NCI-H460 (cell line): Measurements from ENCODE around the gene MAF. TPM values are rescaled to one million over a fixed set of nuclear protein-coding genes. Genes with fewer than 3 reads are reported as not detected.
A peak's percentile ranks its signal among the peaks of the same experiment; 100 is the strongest.

Experiments
- DNase-seq: peaks from one replicate; pipeline ENCODE4 v3.0.0-alpha.2; 2016; ENCODE audit warnings: low read depth; ENCODE audit errors: extremely low read depth
- polyA plus RNA-seq: library from polyadenylated mRNA; depleted of rRNA; stranded (reverse); fragments of >200 nt; gene quantifications from 2 replicates; pipeline ENCODE4 v1.2.3, GENCODE V29; 2014; cell fraction: nucleus; rRNA removed
- total RNA-seq: library from RNA; depleted of rRNA; stranded (reverse); fragments of >200 nt; shearing (Covaris generic); gene quantifications from 2 replicates; pipeline ENCODE4 v1.2.3, GENCODE V29; 2014; rRNA removed

MAF gene
- 0.22 and 0.26 TPM in 2 replicates for total RNA-seq
- not detected in 2 replicates for polyA plus RNA-seq

GRCh38 chr16:79600638-79601091 lies at the start of gene MAF:
MAF (minus strand) TSS chr16:79600737; CDS start chr16:79599902, 835 bp downstream.
- peak; percentile 53 for DNase-seq

- DNase-seq = no peak
These were observed 48.3 kb upstream of the MAF start for GRCh38 chr16:79648826-79649225.

- DNase-seq = no peak
These were observed 47.0 kb upstream of the MAF start for GRCh38 chr16:79647586-79647985.

GRCh38 chr16:79645701-79646100 lies 45.2 kb upstream of the MAF start:
- no peak for DNase-seq

GRCh38 chr16:79644971-79645667 lies 44.6 kb upstream of the MAF start:
- no peak for DNase-seq

- DNase-seq = no peak
These were observed 42.1 kb upstream of the MAF start for GRCh38 chr16:79642652-79643051.

GRCh38 chr16:79640513-79641360 lies 40.2 kb upstream of the MAF start:
- no peak for DNase-seq

GRCh38 chr16:79639576-79640311 lies 39.2 kb upstream of the MAF start:
- DNase-seq = no peak

GRCh38 chr16:79638386-79638785 lies 37.8 kb upstream of the MAF start:
- DNase-seq = no peak

- DNase-seq = no peak
These were observed 35.0 kb upstream of the MAF start for GRCh38 chr16:79635488-79635887.

GRCh38 chr16:79634298-79634697 lies 33.8 kb upstream of the MAF start:
- DNase-seq = no peak

- DNase-seq = no peak
These were observed 31.8 kb upstream of the MAF start for GRCh38 chr16:79632289-79632688.

GRCh38 chr16:79628988-79629387 lies 28.5 kb upstream of the MAF start:
- no peak for DNase-seq

- DNase-seq = no peak
These were observed 28.0 kb upstream of the MAF start for GRCh38 chr16:79628501-79628975.

- DNase-seq = no peak
These were observed 26.6 kb upstream of the MAF start for GRCh38 chr16:79627092-79627491.

GRCh38 chr16:79625738-79626137 lies 25.2 kb upstream of the MAF start:
- no peak for DNase-seq

- DNase-seq = no peak
These were observed 23.3 kb upstream of the MAF start for GRCh38 chr16:79623824-79624223.

GRCh38 chr16:79623062-79623461 lies 22.5 kb upstream of the MAF start:
- no peak for DNase-seq

GRCh38 chr16:79621027-79621426 lies 20.5 kb upstream of the MAF start:
- no peak for DNase-seq

GRCh38 chr16:79618692-79619050 lies 18.1 kb upstream of the MAF start:
- no peak for DNase-seq
